ENCODE measurements around the gene PIP4K2A.
"Not testable (repeated sequence)": the region's sequence is repeated elsewhere in the genome, so short reads cannot be mapped to it uniquely, and the experiment has no call there.

The PIP4K2A gene

DNA sequence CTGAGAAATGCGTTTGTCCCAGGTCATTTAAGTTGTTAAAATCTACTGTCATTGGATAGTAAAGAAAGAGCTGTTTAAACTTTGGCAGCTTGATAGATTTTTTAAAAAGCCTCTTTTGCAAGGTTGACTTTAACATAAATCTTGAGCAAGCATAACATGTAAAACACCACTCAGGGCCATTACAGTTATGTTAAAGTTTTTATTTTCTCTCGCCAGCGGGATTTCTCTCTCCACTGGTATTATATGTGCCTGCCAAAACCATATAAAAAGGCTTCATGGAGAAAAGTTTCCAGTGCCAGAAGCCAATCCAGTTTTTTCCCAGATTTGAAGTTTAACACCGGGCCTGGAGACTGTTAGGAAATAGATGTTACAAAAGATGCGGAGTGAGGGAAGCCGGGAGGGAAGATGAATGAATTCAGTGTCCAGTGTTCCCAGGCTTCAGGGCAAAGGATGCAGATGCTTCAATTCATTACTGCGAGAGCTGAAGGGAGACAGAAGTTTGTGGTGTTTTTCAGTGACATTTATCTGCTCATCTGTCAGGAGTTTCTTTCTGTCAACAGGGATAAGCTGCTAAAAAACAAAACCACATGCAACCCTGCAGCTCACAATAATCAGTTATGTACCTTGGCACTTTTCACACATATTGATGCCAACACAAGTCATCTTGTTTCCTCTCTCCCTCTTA is 213.6 kb downstream of the PIP4K2A start:
- Histone ChIP-seq H3K27me3 (ENCODE audit: control insufficient read depth, insufficient read depth, low read length) (no peaks in the 10 kb centered on the region), H3K4me1 (ENCODE audit: control insufficient read depth, insufficient read depth, low read length) (no peaks in the 10 kb centered on the region), H3K9me3 (ENCODE audit: control insufficient read depth, low read length) (no peaks in the 10 kb centered on the region), H3K36me3 (ENCODE audit: control insufficient read depth, insufficient read depth, low read length) (no peaks in the 10 kb centered on the region), H3K4me3 (ENCODE audit: low read length) (no peak overlapping the region), H3K9ac (ENCODE audit: low read length) (no peak overlapping the region)

GRCh38 chr10:22499973-22500372 is 214.4 kb downstream of the PIP4K2A start:
- H3K4me1 ChIP-seq (ENCODE audit: control insufficient read depth, insufficient read depth, low read length); H3K27me3 ChIP-seq (ENCODE audit: control insufficient read depth, insufficient read depth, low read length); H3K36me3 ChIP-seq (ENCODE audit: control insufficient read depth, insufficient read depth, low read length); H3K9ac ChIP-seq (ENCODE audit: low read length); H3K4me3 ChIP-seq (ENCODE audit: low read length); H3K9me3 ChIP-seq (ENCODE audit: control insufficient read depth, low read length): not testable (repeated sequence)

DNA sequence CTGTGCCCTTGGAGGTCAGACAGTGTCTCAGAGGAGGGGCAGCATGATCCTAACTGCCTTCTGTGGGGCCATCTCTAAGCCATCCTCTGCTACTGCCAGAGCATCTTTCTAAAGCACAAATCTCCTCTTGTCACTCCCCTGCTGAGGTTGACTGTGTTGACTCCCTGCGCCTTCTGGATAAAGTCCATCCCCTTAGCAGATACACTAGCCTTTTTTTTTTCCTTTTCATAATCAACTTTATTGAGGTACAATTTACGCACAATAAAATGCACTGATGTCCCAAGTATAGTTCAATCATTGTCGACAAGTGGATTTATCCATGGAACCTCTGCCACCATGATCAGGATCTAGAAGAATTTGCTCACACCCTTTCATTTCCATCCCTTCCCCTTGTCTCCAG is 219.0 kb downstream of the PIP4K2A start:
- Histone ChIP-seq H3K4me1 (ENCODE audit: control insufficient read depth, insufficient read depth, low read length) (peaks cover 22% of the 10 kb centered on the region), H3K9me3 (ENCODE audit: control insufficient read depth, low read length) (no peaks in the 10 kb centered on the region), H3K27me3 (ENCODE audit: control insufficient read depth, insufficient read depth, low read length) (no peaks in the 10 kb centered on the region), H3K9ac (ENCODE audit: low read length) (no peak overlapping the region), H3K36me3 (ENCODE audit: control insufficient read depth, insufficient read depth, low read length) (no peaks in the 10 kb centered on the region), H3K4me3 (ENCODE audit: low read length) (no peak overlapping the region)

DNA sequence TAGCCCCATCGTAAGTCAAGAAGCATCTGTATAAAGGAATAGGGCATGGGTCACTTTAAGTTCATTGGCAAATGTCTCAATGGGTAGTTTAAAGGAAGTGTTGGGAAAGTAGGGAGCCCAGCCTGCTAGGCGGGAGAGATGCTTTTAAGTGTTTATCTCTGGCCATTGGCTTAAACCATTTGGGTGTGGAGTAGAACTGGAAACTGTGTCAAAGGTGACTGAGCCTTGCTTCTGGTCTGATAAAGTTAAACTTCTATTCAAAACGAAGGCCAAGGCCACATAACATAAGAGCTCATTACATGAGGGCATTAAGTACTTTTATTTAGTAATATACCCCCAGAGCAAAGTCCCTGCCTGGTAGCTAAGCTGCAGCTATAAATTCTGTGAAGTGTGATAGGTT is 220.4 kb downstream of the PIP4K2A start:
- Histone ChIP-seq H3K36me3 (ENCODE audit: control insufficient read depth, insufficient read depth, low read length) (no peaks in the 10 kb centered on the region), H3K9ac (ENCODE audit: low read length) (no peak overlapping the region), H3K4me1 (ENCODE audit: control insufficient read depth, insufficient read depth, low read length) (peaks cover 22% of the 10 kb centered on the region), H3K4me3 (ENCODE audit: low read length) (no peak overlapping the region), H3K9me3 (ENCODE audit: control insufficient read depth, low read length) (no peaks in the 10 kb centered on the region), H3K27me3 (ENCODE audit: control insufficient read depth, insufficient read depth, low read length) (no peaks in the 10 kb centered on the region)

DNA sequence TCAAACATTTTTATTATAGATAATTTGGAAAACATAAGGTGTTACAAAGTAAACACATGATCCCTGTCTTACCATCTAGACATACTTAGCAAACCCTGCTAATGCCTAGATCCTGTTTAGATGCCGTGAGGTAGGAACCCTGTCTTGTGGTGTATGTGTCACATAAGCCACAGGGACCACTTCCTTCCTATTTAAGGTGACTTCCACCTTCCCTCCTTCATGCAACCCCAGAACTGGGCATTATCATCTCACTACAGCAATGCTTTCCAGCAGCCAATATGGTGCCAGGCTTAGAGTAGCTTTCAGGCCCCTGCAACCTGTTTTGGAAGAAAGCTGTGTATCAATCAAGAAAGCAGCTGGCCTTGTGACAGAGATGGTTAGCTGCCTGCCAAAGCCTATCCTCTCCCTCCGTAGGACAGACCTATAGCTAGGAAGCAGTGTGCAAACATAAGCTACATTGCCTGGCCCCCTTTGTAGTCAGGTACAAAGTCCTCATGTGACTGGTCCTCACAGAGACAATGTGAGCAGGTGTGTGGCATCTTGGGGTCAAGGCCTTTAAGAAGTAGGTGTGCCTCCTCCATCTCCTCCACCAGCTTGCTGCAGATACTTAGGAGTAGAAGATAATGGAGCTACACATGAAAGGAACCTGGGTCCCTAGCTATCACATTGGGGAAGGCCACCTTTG is 222.3 kb downstream of the PIP4K2A start:
- Histone ChIP-seq H3K9me3 (ENCODE audit: control insufficient read depth, low read length) (no peaks in the 10 kb centered on the region), H3K27me3 (ENCODE audit: control insufficient read depth, insufficient read depth, low read length) (no peaks in the 10 kb centered on the region), H3K36me3 (ENCODE audit: control insufficient read depth, insufficient read depth, low read length) (no peaks in the 10 kb centered on the region)

GRCh38 chr10:22491480-22491879 is 222.9 kb downstream of the PIP4K2A start:
- H3K4me3 ChIP-seq (ENCODE audit: low read length) = no peak overlapping the region

More for the DNA sequence above, 222.3 kb downstream of the PIP4K2A start:
- Histone ChIP-seq H3K4me3 (ENCODE audit: low read length) (no peak overlapping the region), H3K4me1 (ENCODE audit: control insufficient read depth, insufficient read depth, low read length) (peaks cover 22% of the 10 kb centered on the region), H3K9ac (ENCODE audit: low read length) (no peak overlapping the region)

DNA sequence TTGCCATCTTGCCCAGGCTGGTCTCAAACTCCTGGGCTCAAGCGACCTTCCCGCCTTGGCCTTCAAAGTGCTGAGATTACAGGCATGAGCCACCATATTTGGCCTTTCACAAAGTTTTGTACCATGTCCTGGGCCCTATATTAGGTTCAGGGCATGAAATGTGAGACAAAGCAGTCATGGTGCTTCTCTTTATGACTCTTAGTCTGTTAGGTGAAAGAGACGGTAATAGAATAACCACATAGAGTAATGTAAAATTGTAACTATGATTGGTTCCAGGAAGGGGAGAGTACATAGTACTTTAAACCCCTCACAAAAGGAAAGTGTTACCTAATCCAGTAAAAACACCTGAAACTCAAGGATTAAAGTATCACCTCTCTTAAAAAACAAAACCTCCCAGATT is 224.4 kb downstream of the PIP4K2A start:
- H3K9me3 ChIP-seq (ENCODE audit: control insufficient read depth, low read length) = no peaks in the 10 kb centered on the region
- no peaks in the 10 kb centered on the region for H3K27me3 ChIP-seq (ENCODE audit: control insufficient read depth, insufficient read depth, low read length)
- H3K36me3 ChIP-seq (ENCODE audit: control insufficient read depth, insufficient read depth, low read length) = no peaks in the 10 kb centered on the region
- peaks cover 20% of the 10 kb centered on the region for H3K4me1 ChIP-seq (ENCODE audit: control insufficient read depth, insufficient read depth, low read length)
- no peak overlapping the region for H3K9ac ChIP-seq (ENCODE audit: low read length)
- H3K4me3 ChIP-seq (ENCODE audit: low read length) = no peak overlapping the region

More at GRCh38 chr10:22491480-22491879, 222.9 kb downstream of the PIP4K2A start:
- no peaks in the 10 kb centered on the region for H3K36me3 ChIP-seq (ENCODE audit: control insufficient read depth, insufficient read depth, low read length)
- H3K9me3 ChIP-seq (ENCODE audit: control insufficient read depth, low read length) = no peaks in the 10 kb centered on the region
- H3K9ac ChIP-seq (ENCODE audit: low read length) = no peak overlapping the region
- no peaks in the 10 kb centered on the region for H3K27me3 ChIP-seq (ENCODE audit: control insufficient read depth, insufficient read depth, low read length)
- H3K4me1 ChIP-seq (ENCODE audit: control insufficient read depth, insufficient read depth, low read length) = peaks cover 22% of the 10 kb centered on the region

DNA sequence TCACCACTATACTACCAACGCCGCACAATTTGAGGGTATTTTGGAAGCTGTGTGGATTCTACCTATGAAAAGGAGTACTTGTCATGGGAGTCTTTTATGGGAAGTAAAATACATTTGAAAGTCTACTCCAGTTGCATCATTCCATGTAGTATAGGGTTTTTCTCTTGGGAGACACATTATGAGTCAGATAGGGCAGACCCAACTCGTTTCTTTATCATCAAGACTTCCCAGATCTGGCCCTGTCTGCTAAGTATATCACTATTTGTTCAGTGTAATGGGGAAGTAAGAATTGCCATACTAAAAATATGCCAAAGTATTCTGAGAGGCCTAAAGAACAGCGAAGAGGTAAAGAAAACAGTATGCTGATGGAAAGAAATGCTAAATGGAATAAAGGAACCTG is 224.9 kb downstream of the PIP4K2A start:
- Histone ChIP-seq H3K9ac (ENCODE audit: low read length) (no peak overlapping the region), H3K27me3 (ENCODE audit: control insufficient read depth, insufficient read depth, low read length) (no peaks in the 10 kb centered on the region), H3K4me1 (ENCODE audit: control insufficient read depth, insufficient read depth, low read length) (peaks cover 15% of the 10 kb centered on the region), H3K36me3 (ENCODE audit: control insufficient read depth, insufficient read depth, low read length) (no peaks in the 10 kb centered on the region), H3K4me3 (ENCODE audit: low read length) (no peak overlapping the region), H3K9me3 (ENCODE audit: control insufficient read depth, low read length) (no peaks in the 10 kb centered on the region)

- Histone ChIP-seq H3K27me3 (ENCODE audit: control insufficient read depth, insufficient read depth, low read length) (no peaks in the 10 kb centered on the region), H3K4me1 (ENCODE audit: control insufficient read depth, insufficient read depth, low read length) (peaks cover 6% of the 10 kb centered on the region), H3K36me3 (ENCODE audit: control insufficient read depth, insufficient read depth, low read length) (no peaks in the 10 kb centered on the region), H3K4me3 (ENCODE audit: low read length) (no peak overlapping the region), H3K9ac (ENCODE audit: low read length) (no peak overlapping the region), H3K9me3 (ENCODE audit: control insufficient read depth, low read length) (no peaks in the 10 kb centered on the region)
These were observed 227.9 kb downstream of the PIP4K2A start for GRCh38 chr10:22486431-22486830.

Measured in mucosa of stomach (tissue), 1 donor.